Right atrium auricular region (tissue), 2 donors: ENCODE results near the gene CRY2. TPM values are rescaled to one million over a fixed set of nuclear protein-coding genes. Genes with fewer than 3 reads are reported as not detected.

Experiments
- DNase-seq: peaks from one replicate; pipeline ENCODE4 v3.0.0-alpha.2; 2019; ENCODE audit warnings: low spot score
- H3K27ac ChIP-seq, 2 donors: fragments of 200-600 bp; sonication (generic); 1 replicate in 1 of 2; 2 replicates in 1 of 2; pipeline ENCODE4 v1.5.1; 2016 to 2019
- H3K27me3 ChIP-seq, 2 donors: fragments of 200-600 bp; sonication (generic); one replicate each; pipeline versions ENCODE4 v1.5.1 to v1.6.0; 2017 to 2019
- H3K36me3 ChIP-seq: fragments of 200-600 bp; sonication (generic); one replicate; pipeline ENCODE4 v1.5.1; 2016
- H3K4me1 ChIP-seq, 2 donors: fragments of 200-600 bp; sonication (generic); one replicate each; pipeline versions ENCODE4 v1.5.1 to v1.6.0; 2017 to 2019
- H3K4me3 ChIP-seq, 2 donors: fragments of 200-600 bp; sonication (generic); 1 replicate in 1 of 2; 2 replicates in 1 of 2; pipeline ENCODE4 v1.5.1; 2017 to 2019; ENCODE audit warnings: mild to moderate bottlenecking in 1 of 2, moderate library complexity in 1 of 2
- H3K9me3 ChIP-seq, 2 donors: fragments of 200-600 bp; sonication (generic); one replicate each; pipeline ENCODE4 v1.5.1; 2019
- CTCF ChIP-seq, 2 donors: fragments of 200-600 bp; sonication (generic); IDR thresholded peaks; one replicate each; pipeline ENCODE4 v1.5.1; 2019; ENCODE audit warnings: antibody characterized with exemption in 2 of 2
- total RNA-seq, 2 donors: library from RNA; depleted of rRNA; stranded (reverse); fragments of >200 nt; gene quantifications; one replicate each; pipeline ENCODE4 v1.1.0, GENCODE V29; 2016

Gene CRY2
- total RNA-seq, 2 donors from 2014 or later: 43.0 to 62.9 TPM

DNA sequence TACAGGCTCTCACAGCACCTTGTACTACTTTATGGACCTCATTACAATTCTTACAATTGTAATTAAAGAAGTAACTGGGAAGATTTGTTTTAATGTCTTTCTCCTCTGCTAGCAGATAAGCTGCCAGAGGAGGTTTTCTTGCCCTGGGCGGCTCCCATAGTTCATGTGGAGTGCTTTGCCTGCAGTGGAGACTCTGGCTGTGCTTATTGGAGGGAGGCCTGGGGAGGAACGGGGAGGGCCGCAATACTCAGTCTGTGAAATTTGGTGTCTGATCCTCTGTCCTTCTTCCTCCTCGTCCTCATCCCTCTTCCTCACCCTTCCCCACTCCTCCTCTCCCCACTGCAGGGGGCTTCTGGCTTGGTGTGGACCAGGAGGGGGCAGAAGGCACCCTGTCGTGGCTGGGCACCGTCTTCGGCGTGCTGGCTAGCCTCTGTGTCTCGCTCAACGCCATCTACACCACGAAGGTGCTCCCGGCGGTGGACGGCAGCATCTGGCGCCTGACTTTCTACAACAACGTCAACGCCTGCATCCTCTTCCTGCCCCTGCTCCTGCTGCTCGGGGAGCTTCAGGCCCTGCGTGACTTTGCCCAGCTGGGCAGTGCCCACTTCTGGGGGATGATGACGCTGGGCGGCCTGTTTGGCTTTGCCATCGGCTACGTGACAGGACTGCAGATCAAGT is 36.7 kb upstream of the CRY2 start:
- no peak overlapping the region for H3K4me3 ChIP-seq
- no peak for DNase-seq
- peaks cover 0 to 39% of the 10 kb centered on the region in 2 donors for H3K4me1 ChIP-seq
- H3K27me3 ChIP-seq: no peaks in the 10 kb centered on the region
- no peak overlapping the region for H3K27ac ChIP-seq
- no peak for TF ChIP-seq CTCF (IDR thresholded peaks at IDR 0.05)
- H3K9me3 ChIP-seq: no peaks in the 10 kb centered on the region
- H3K36me3 ChIP-seq: peaks cover 24% of the 10 kb centered on the region

- no peak for TF ChIP-seq CTCF (IDR thresholded peaks at IDR 0.05)
- Histone ChIP-seq H3K27me3 (no peaks in the 10 kb centered on the region), H3K9me3 (no peaks in the 10 kb centered on the region), H3K4me1 (peaks cover 0 to 34% of the 10 kb centered on the region in 2 donors), H3K27ac (no peak overlapping the region), H3K4me3 (no peak overlapping the region), H3K36me3 (peaks cover 24% of the 10 kb centered on the region)
- DNase-seq: no peak
These were observed 36.2 kb upstream of the CRY2 start for GRCh38 chr11:45811109-45811435.

GRCh38 chr11:45811571-45812290 is 35.5 kb upstream of the CRY2 start:
- H3K9me3 ChIP-seq: no peaks in the 10 kb centered on the region
- H3K4me3 ChIP-seq: no peak overlapping the region
- peaks cover 0 to 27% of the 10 kb centered on the region in 2 donors for H3K4me1 ChIP-seq
- H3K27ac ChIP-seq: no peak overlapping the region
- DNase-seq: no peak
- no peak for TF ChIP-seq CTCF (IDR thresholded peaks at IDR 0.05)
- no peaks in the 10 kb centered on the region for H3K27me3 ChIP-seq
- H3K36me3 ChIP-seq: peaks cover 24% of the 10 kb centered on the region

DNA sequence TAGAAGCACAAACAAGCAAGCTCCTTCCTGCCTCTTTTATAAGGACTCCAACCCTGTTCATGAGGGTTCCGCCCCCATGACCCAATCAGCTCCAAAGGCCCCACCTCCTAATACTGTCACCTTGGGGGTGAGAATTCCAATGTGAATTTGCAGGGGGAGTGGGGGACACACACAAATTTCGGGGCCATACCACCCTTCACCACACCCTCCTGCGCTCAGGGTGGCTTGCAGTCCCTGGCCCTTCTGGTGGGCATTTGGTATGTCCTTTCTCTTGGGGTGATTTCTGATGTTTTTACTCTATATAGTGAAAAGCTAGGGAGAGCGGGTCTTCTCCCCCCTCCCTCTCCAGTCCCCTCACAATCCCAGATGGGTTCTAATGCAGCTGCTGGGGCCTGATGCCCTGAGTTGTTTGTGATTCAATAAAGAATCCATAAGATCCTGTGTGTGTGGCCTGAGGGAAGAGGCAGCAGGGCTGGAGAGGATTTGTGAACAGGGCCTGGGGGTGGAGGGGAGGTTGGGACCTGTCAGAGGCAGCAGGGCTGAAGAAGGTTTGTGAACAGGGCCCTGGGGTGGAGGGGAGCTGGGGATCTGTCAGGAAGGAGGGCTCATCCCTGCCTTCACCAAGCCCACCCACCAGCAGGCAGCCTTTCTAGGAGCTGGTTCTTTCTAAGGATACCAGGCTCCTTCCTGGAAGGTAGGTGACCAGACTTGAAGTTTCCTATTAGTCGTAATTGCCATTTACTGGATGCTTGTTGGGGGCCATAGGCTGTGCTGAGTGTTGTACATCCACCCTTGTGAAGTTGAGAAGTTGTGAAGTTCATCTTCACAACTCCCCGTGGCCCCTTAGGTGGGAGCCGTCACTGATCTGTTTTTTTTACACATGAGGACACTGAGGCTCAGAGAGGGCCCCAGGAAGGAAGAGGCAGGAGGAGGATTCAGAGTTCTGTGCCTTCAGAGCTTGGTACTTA is 34.4 kb upstream of the CRY2 start:
- H3K9me3 ChIP-seq: no peaks in the 10 kb centered on the region
- no peak overlapping the region for H3K27ac ChIP-seq
- no peaks in the 10 kb centered on the region for H3K27me3 ChIP-seq
- peaks cover 0 to 16% of the 10 kb centered on the region in 2 donors for H3K4me1 ChIP-seq
- no peak for DNase-seq
- no peak overlapping the region for H3K4me3 ChIP-seq
- H3K36me3 ChIP-seq: peaks cover 24% of the 10 kb centered on the region
- no peak for TF ChIP-seq CTCF (IDR thresholded peaks at IDR 0.05)

GRCh38 chr11:45815747-45816146 is 31.5 kb upstream of the CRY2 start:
- peaks cover 12% of the 10 kb centered on the region for H3K36me3 ChIP-seq
- no peaks in the 10 kb centered on the region for H3K4me1 ChIP-seq
- H3K9me3 ChIP-seq: no peaks in the 10 kb centered on the region
- no peak overlapping the region for H3K27ac ChIP-seq
- no peak for TF ChIP-seq CTCF (IDR thresholded peaks at IDR 0.05)
- H3K4me3 ChIP-seq: no peak overlapping the region
- no peaks in the 10 kb centered on the region for H3K27me3 ChIP-seq
- no peak for DNase-seq
